Tibial artery (tissue), 4 donors: ENCODE results near the gene GNPDA1.
"Not testable (repeated sequence)": the region's sequence is repeated elsewhere in the genome, so short reads cannot be mapped to it uniquely, and the experiment has no call there.

Source experiments
- DNase-seq, 2 donors: peaks; one replicate each; pipeline ENCODE4 v3.0.0-alpha.2; 2019
- H3K27ac ChIP-seq, 2 donors: fragments of 200-600 bp; sonication (generic) in 1 of 2; 1 replicate in 1 of 2; 2 replicates in 1 of 2; pipeline ENCODE4 v1.5.1; 2018 to 2019; ENCODE audit warnings: mild to moderate bottlenecking in 1 of 2
- H3K27me3 ChIP-seq, 2 donors: fragments of 200-600 bp; sonication (generic) in 1 of 2; one replicate each; pipeline versions ENCODE4 v1.5.1 to v1.6.0; 2016 to 2019
- H3K36me3 ChIP-seq, 3 donors: fragments of 200-600 bp; sonication (generic) in 2 of 3; one replicate each; pipeline ENCODE4 v1.5.1; 2016 to 2019; ENCODE audit warnings: mild to moderate bottlenecking in 2 of 3
- H3K4me1 ChIP-seq, 4 donors: fragments of 200-600 bp; sonication (generic) in 2 of 4; 1 replicate in 3 of 4; 2 replicates in 1 of 4; pipeline ENCODE4 v1.5.1; 2016 to 2019
- H3K4me3 ChIP-seq, 2 donors: fragments of 200-600 bp; sonication (generic) in 1 of 2; 1 replicate in 1 of 2; 2 replicates in 1 of 2; pipeline ENCODE4 v1.5.1; 2018 to 2019; ENCODE audit warnings: mild to moderate bottlenecking in 2 of 2
- H3K9me3 ChIP-seq, 3 donors: fragments of 200-600 bp; sonication (generic) in 1 of 3; one replicate each; pipeline ENCODE4 v1.5.1; 2016 to 2019
- CTCF ChIP-seq, 2 experiments: fragments of 200-600 bp in 1 of 2; fragments of 450-650 bp in 1 of 2; IDR thresholded peaks; one replicate each; pipeline ENCODE4 v1.5.1; 2017 to 2019; ENCODE audit warnings: antibody characterized with exemption in 2 of 2, mild to moderate bottlenecking in 1 of 2, moderate library complexity in 1 of 2
- intact Hi-C: fragments of 100-400 bp; cut with DNase I; formaldehyde crosslinking; loops from one replicate; pipeline ENCODE4 v1.15.0; 2023; ENCODE audit warnings: low total_unique reads

Gene GNPDA1

GRCh38 chr5:142036918-142037317 lies 24.1 kb upstream of the GNPDA1 start:
- Histone ChIP-seq H3K27me3 (no peaks in the 10 kb centered on the region), H3K4me1 (no peaks in the 10 kb centered on the region), H3K36me3 (no peaks in the 10 kb centered on the region), H3K4me3 (no peak overlapping the region), H3K9me3 (no peaks in the 10 kb centered on the region), H3K27ac (no peak overlapping the region)
- no peak for TF ChIP-seq CTCF (IDR thresholded peaks at IDR 0.05)
- DNase-seq, result no peak
- intact Hi-C loops, result no loop called here

- no peaks in the 10 kb centered on the region for H3K9me3 ChIP-seq
- no peak overlapping the region for H3K4me3 ChIP-seq
- TF ChIP-seq CTCF (IDR thresholded peaks at IDR 0.05), result no peak
- H3K27me3 ChIP-seq, result no peaks in the 10 kb centered on the region
- no peaks in the 10 kb centered on the region for H3K36me3 ChIP-seq
- H3K27ac ChIP-seq, result no peak overlapping the region
- no peaks in the 10 kb centered on the region for H3K4me1 ChIP-seq
- DNase-seq, result no peak
- intact Hi-C loops, result no loop called here
Observed at GRCh38 chr5:142034994-142035393, 22.2 kb upstream of the GNPDA1 start.

GRCh38 chr5:142033632-142034567 lies 21.1 kb upstream of the GNPDA1 start:
- intact Hi-C loops, H3K4me3 ChIP-seq, H3K36me3 ChIP-seq, DNase-seq, H3K9me3 ChIP-seq, H3K27ac ChIP-seq, H3K4me1 ChIP-seq, H3K27me3 ChIP-seq: not testable (repeated sequence)

GRCh38 chr5:142032747-142033631 lies 20.2 kb upstream of the GNPDA1 start:
- no peak overlapping the region for H3K27ac ChIP-seq
- DNase-seq, result no peak
- no peaks in the 10 kb centered on the region for H3K27me3 ChIP-seq
- no peaks in the 10 kb centered on the region for H3K36me3 ChIP-seq
- intact Hi-C loops, result no loop called here
- H3K4me3 ChIP-seq, result no peak overlapping the region
- no peak for TF ChIP-seq CTCF (IDR thresholded peaks at IDR 0.05)
- H3K9me3 ChIP-seq, result no peaks in the 10 kb centered on the region
- no peaks in the 10 kb centered on the region for H3K4me1 ChIP-seq

GRCh38 chr5:142032150-142032549 lies 19.3 kb upstream of the GNPDA1 start:
- Histone ChIP-seq H3K27ac (no peak overlapping the region), H3K36me3 (no peaks in the 10 kb centered on the region), H3K9me3 (no peaks in the 10 kb centered on the region), H3K4me1 (no peaks in the 10 kb centered on the region), H3K27me3 (no peaks in the 10 kb centered on the region), H3K4me3 (no peak overlapping the region)
- no peak for TF ChIP-seq CTCF (IDR thresholded peaks at IDR 0.05)
- intact Hi-C loops, result no loop called here
- DNase-seq, result no peak

GRCh38 chr5:142025637-142026036 lies 12.8 kb upstream of the GNPDA1 start:
- H3K27ac ChIP-seq, result peak overlapping the region in 1 of 2 donors; percentile 90

More at GRCh38 chr5:142025637-142026036, 12.8 kb upstream of the GNPDA1 start:
- Histone ChIP-seq H3K4me3 (peak overlapping the region; percentile 51 to 55), H3K36me3 (no peaks in the 10 kb centered on the region), H3K4me1 (peaks cover 0 to 8% (median 1%) of the 10 kb centered on the region in 4 donors), H3K27me3 (no peaks in the 10 kb centered on the region), H3K9me3 (no peaks in the 10 kb centered on the region)
- no peak for TF ChIP-seq CTCF (IDR thresholded peaks at IDR 0.05)
- intact Hi-C loops, result no loop called here
- no peak for DNase-seq
